ENCODE measurements around the gene ODF2.

DNA sequence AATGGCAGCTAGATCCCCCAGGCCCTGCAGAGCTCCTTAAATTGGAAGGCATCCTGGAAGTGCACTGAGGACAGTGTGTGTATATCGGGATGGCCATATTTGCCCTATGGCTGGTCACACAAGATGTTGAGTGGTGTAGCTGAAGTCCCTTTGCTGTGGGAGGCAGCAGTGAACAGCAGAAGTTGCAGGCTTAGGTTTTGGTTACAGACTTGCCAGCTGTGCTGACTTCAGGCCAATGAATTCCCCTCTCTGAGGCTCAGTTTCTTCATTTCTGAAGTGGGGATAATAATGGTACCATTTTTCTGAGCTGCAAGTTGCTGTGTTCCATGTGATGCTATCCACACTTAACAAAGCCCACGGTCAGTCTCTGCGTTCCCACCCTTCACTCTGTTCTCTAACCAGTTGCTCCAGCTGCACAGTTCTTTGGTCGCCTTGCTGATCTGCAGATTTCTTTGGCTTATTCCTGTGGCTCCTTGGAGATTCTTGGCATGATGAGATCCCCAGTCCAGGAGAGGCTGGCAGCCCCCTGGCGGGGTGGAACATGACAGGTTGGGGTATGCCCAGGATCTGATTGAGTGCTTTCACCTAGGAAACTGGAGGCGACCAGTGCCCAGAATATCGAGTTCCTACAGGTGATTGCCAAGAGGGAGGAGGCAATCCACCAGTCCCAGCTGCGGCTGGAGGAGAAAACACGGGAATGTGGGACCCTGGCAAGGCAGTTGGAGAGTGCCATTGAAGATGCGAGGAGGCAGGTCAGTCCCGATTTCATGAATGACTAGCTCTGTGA is 42.2 kb downstream of the ODF2 start:
- TF ChIP-seq ZBTB7A (IDR thresholded peaks at IDR 0.05; ENCODE audit: low read depth) (no peak), YY1 (IDR thresholded peaks at IDR 0.05; ENCODE audit: low read depth) (no peak)
- TF ChIP-seq, protein P1, sequence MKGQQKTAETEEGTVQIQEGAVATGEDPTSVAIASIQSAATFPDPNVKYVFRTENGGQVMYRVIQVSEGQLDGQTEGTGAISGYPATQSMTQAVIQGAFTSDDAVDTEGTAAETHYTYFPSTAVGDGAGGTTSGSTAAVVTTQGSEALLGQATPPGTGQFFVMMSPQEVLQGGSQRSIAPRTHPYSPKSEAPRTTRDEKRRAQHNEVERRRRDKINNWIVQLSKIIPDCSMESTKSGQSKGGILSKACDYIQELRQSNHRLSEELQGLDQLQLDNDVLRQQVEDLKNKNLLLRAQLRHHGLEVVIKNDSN (IDR thresholded peaks at IDR 0.05), result no peak
